CD4-positive, alpha-beta T cell treated with Interleukin-21 for 1 hour (primary cell): ENCODE data around the gene BMP8A.

ENCODE experiments used
- DNase-seq: peaks from one replicate; pipeline ENCODE4 v3.0.0-alpha.2; 2020

The BMP8A gene

GRCh38 chr1:39529901-39530535 lies 38.6 kb downstream of the BMP8A start:
- DNase-seq, result no peak

- DNase-seq, result no peak
Measured at GRCh38 chr1:39531526-39531925, 40.1 kb downstream of the BMP8A start.

GRCh38 chr1:39533442-39533841 lies 42.0 kb downstream of the BMP8A start:
- no peak for DNase-seq

GRCh38 chr1:39538531-39539251 lies 47.3 kb downstream of the BMP8A start:
- DNase-seq, result no peak

- peak; percentile 61 for DNase-seq
Measured at GRCh38 chr1:39539252-39539790, 47.9 kb downstream of the BMP8A start.

GRCh38 chr1:39540504-39541031 lies 49.1 kb downstream of the BMP8A start:
- peak; percentile 32 for DNase-seq

GRCh38 chr1:39542924-39543323 lies 51.5 kb downstream of the BMP8A start:
- no peak for DNase-seq

GRCh38 chr1:39544327-39544726 lies 52.9 kb downstream of the BMP8A start:
- DNase-seq, result no peak

GRCh38 chr1:39545531-39545930 lies 54.1 kb downstream of the BMP8A start:
- DNase-seq, result no peak

GRCh38 chr1:39554277-39554676 lies 62.8 kb downstream of the BMP8A start:
- DNase-seq, result no peak

- no peak for DNase-seq
Measured at GRCh38 chr1:39561279-39561678, 69.8 kb downstream of the BMP8A start.

- no peak for DNase-seq
Measured at GRCh38 chr1:39562886-39563285, 71.5 kb downstream of the BMP8A start.

- no peak for DNase-seq
Measured at GRCh38 chr1:39563669-39564068, 72.2 kb downstream of the BMP8A start.

GRCh38 chr1:39564340-39564739 lies 72.9 kb downstream of the BMP8A start:
- DNase-seq, result no peak

- DNase-seq, result no peak
Measured at GRCh38 chr1:39564941-39565340, 73.5 kb downstream of the BMP8A start.

GRCh38 chr1:39566441-39567137 lies 75.2 kb downstream of the BMP8A start:
- DNase-seq, result no peak

- DNase-seq, result no peak
Measured at GRCh38 chr1:39567302-39567701, 75.9 kb downstream of the BMP8A start.

- DNase-seq, result no peak
Measured at GRCh38 chr1:39568208-39568607, 76.8 kb downstream of the BMP8A start.

GRCh38 chr1:39569034-39569433 lies 77.6 kb downstream of the BMP8A start:
- DNase-seq, result no peak

- DNase-seq, result no peak
Measured at GRCh38 chr1:39570477-39571177, 79.2 kb downstream of the BMP8A start.

- no peak for DNase-seq
Measured at GRCh38 chr1:39571178-39571483, 79.7 kb downstream of the BMP8A start.

- no peak for DNase-seq
Measured at GRCh38 chr1:39572379-39573096, 81.1 kb downstream of the BMP8A start.

- no peak for DNase-seq
Measured at GRCh38 chr1:39573097-39573465, 81.6 kb downstream of the BMP8A start.
